HG02938 (cell line): ENCODE results near the gene TF.

ENCODE experiments used
- ATAC-seq: cut with Tn5 transposase; IDR thresholded peaks from one replicate; pipeline ENCODE4 v1.9.1; 2021; ENCODE audit warnings: mild to moderate bottlenecking, moderate library complexity; ENCODE audit not compliant: unreplicated experiment

The TF gene

DNA sequence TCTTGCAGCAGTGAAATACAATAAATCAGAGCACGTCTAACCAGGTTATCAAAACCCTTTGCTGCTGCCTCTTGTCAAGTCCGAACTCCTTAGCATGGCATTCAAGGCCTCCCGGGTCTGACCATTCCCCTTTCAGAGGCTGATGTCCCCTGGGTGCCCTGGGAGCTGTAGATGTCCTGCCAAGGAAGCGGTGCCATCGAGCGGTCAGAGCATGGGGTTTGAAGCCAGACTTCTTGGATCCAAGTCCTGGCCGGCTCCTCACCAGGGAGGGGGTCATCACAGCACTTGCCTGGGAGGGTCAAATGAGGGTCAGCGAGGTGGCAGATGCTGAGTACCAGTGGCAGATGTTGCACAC, 496 bp downstream of the TF start:
- no peak for ATAC-seq

- ATAC-seq: no peak
These were observed 1.2 kb downstream of the TF start for GRCh38 chr3:133747373-133747772.

DNA sequence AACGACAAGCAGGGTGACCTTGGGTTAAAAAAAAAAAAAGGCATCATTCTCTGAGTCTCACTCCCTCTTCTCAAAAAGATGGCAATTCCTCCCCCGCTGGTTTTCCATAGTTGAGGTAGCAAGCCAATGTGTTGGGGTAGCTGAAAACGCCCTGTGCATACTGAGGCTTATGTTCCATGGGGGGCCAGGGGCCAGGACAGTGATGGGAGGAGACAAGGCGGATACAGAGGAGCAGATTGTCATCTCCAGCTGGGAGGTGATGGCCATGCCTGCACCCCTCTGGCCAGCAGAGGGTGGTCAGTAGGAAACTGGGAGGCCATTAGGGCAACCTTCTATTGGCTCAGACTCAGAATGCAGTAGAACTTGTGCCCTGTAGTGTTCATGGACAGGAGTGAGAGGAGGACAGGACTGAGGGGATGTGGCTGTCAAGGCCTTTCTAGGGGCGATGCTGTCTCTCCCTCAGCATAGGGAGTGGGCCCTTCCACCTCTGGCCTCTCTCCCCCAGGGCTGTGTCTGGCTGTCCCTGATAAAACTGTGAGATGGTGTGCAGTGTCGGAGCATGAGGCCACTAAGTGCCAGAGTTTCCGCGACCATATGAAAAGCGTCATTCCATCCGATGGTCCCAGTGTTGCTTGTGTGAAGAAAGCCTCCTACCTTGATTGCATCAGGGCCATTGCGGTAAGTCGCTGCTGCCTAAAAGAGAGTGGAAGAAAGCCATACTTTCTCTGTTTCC, 1.9 kb downstream of the TF start:
- ATAC-seq: no peak

DNA sequence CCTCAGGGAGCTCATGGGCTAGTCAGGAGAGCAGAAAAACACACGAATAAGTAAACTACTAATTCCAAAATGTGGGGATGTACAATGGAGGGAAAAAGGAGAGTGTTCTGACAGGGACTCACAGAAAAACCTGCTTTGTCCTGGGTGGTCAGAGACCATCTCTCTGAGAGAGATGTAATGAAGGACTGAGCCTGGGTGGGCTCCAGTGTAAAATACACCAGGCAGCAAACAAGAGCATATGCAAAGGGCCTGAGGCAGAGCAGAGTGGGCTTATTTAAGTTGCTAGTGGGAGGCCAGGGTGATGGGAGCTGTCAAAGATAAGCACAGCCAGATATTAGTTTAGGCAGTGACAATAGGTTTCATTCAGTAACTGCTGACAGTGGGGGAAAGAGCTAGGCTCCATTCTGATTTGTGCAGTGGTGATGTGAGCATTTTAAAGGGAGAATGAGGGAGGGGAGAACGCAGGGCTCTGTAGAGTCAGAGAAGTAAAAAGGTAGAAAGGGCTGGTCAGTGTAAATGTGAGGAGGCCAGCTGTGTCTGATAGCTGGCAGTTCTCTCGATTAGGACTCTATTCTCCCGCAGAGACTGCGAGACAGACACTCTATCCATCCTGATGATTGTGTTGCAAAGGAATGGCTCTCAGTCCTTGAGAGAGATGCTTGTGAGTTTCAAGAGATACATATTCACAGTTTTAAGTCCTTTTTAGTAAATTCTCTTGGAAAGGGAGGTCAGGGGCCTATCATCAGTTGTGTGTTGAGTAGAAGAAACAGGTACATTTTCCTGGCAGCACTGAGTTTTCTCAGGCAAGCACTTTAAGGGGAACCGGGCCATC, 3.5 kb downstream of the TF start:
- no peak for ATAC-seq

GRCh38 chr3:133750259-133750656, 4.1 kb downstream of the TF start:
- ATAC-seq: no peak

GRCh38 chr3:133753107-133753778, 7.0 kb downstream of the TF start:
- no peak for ATAC-seq

GRCh38 chr3:133753779-133754164, 7.6 kb downstream of the TF start:
- no peak for ATAC-seq

- no peak for ATAC-seq
These were observed 8.3 kb downstream of the TF start for GRCh38 chr3:133754455-133754854.

DNA sequence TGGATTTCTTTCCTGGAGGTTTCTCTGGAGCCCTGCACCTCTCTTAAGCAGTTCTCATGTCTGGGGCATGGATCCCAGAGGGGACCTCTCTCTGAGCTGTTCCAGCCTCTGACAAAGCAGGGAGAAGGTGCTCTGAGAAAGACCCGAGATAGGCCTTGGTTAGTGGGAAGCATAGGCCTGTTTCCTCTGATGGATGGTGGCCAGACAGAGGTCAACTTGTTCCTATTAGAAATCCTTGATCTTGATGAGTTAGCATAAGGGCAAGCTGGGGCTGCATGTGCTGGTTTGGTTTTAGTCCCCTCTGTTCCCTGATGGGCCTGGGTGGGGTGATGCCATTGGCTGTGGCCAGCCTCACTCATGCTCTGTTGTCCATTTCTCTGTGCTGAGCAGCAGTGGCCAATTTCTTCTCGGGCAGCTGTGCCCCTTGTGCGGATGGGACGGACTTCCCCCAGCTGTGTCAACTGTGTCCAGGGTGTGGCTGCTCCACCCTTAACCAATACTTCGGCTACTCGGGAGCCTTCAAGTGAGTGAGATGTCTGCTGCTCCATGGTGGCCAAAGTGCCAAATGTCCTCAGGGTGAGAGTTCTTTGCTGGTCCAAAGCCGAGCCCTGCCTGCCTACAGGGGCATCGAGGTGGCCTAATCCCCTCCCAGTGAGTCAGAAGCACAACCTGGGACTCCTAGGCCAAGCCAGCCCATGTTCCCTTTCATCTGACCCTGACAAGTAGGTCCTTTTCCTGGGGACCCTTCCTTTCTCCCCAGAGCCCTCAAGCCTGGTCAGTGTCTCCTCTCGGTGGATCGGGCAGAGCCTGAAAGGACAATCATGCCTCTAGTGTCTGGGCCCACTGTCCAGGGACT, 9.0 kb downstream of the TF start:
- no peak for ATAC-seq

GRCh38 chr3:133756716-133757694, 10.8 kb downstream of the TF start:
- ATAC-seq: no peak

- no peak for ATAC-seq
These were observed 11.7 kb downstream of the TF start for GRCh38 chr3:133757701-133758567.

GRCh38 chr3:133758568-133758928, 12.4 kb downstream of the TF start:
- no peak for ATAC-seq

- ATAC-seq: no peak
These were observed 13.0 kb downstream of the TF start for GRCh38 chr3:133758964-133759739.

- ATAC-seq: no peak
These were observed 13.6 kb downstream of the TF start for GRCh38 chr3:133759740-133760305.

DNA sequence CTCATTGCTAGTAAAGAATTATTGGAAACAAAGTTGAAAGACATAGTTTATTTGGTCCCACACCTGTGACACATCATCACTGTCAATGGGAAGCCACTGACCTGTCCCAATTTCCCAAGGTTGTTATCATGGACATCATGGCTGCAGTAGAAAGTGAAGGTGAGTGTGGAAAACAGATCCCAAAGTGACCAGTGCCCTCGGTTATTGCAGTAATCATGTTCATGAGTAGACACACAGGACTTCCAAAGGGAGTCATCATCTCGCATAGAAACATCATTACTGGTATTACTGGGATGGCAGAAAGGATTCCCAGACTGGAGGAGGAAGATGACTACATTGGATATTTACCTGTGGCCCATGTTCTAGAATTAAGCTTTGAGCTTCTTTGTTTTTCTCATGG, 14.7 kb downstream of the TF start:
- ATAC-seq: no peak

DNA sequence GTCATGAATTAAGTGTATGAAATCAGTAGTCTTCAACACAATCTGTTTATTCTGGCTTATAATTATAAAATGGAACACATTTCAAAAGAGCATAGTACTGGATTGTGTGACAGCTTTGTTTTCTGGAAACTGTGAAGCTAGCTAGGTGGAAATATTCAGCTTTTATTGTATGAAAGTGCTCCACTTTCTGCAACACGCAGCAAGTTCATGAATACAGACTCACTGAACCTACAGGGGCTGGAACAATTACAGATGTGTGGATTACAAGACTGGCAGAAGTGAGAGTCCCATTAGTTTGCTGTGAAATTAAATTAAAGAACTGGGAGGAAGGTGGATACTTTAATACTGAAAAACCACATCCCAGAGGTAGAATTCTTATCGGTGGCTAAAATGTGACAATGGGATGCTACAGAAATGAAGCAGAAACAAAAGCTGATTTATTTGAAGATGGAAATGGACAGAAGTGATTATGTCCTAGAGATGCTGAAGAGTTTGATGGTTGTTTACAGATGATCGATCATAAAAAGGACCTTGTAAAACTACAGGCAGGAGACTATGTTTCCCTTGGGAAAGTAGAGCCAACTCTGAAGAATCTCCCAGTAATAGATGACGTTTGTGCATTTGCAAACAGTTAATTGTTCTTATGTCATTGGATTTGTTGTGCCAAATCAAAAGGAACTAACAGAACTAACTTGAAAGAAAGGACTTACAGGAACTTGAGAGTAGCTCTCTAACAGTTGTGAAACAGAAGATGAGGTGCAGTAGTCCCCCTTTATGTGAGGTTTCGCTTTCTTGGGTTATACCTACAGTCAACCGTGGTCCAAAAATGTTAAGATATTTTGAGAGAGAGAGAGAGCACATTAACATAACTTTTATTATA, 15.7 kb downstream of the TF start:
- ATAC-seq: no peak

- no peak for ATAC-seq
These were observed 16.3 kb downstream of the TF start for GRCh38 chr3:133762539-133762938.
